HepG2 (cell line): Measurements from ENCODE around the gene CAMK1D. TPM values are rescaled to one million over a fixed set of nuclear protein-coding genes. Genes with fewer than 3 reads are reported as not detected.

Experiments
- ATAC-seq: fragments of 200-7000 bp; cut with Tn5 transposase; 3 replicates; pipeline ENCODE4 v1.9.1; 2020; ENCODE audit warnings: mild to moderate bottlenecking, moderate library complexity
- BruUV-seq: library from RNA; stranded (reverse); fragments of 400-500 nt; replicated peaks from 2 replicates; lab custom pipeline; 2021; lab: Mats Ljungman, UMichigan
- CTCF ChIA-PET: fragments of 300-600 bp; formaldehyde crosslinking; extraction: SDS; loops from one replicate; lab custom pipeline; 2021; ENCODE audit warnings: low total read pairs, inconsistent platforms, low intra/inter-chr PET ratio; lab: Yijun Ruan, JAX
- POLR2A ChIA-PET: fragments of 350-600 bp; sonication (Branson Sonifier 250); formaldehyde crosslinking; loops from one replicate; lab custom pipeline; 2020; ENCODE audit warnings: antibody characterized with exemption, inconsistent platforms; lab: Yijun Ruan, JAX
- DNase-seq: peaks from one replicate; pipeline ENCODE4 v3.0.0-alpha.2; 2015; ENCODE audit warnings: low spot score
- FAIRE-seq: peaks from 3 replicates; lab custom pipeline; 2011; peaks lifted over from hg19 to GRCh38; lab: Jason Lieb, UNC
- H2AFZ ChIP-seq: one replicate; pipeline ENCODE4 v1.6.1; 2011; ENCODE audit warnings: low read length, inconsistent platforms
- H3K27ac ChIP-seq: fragments of 300-600 bp; 3 replicates; pipeline ENCODE4 v1.8.0; 2011; ENCODE audit warnings: mixed run types, mild to moderate bottlenecking, mixed read lengths, low read length, inconsistent platforms; ENCODE audit not compliant: insufficient read depth; ENCODE audit errors: extremely low read length
- H3K27me3 ChIP-seq, 2 experiments: fragments of 200-600 bp in 1 of 2; 2 replicates in 1 of 2; 3 replicates in 1 of 2; pipeline versions ENCODE4 v1.6.0 to v1.8.0; 2011; ENCODE audit warnings: low read length in 2 of 2, mild to moderate bottlenecking in 2 of 2, moderate library complexity in 2 of 2, inconsistent platforms in 1 of 2; ENCODE audit not compliant: insufficient read depth in 2 of 2, control insufficient read depth in 1 of 2
- H3K36me3 ChIP-seq, 2 experiments: fragments of 200-600 bp in 1 of 2; replicated peaks in 1 of 2; 2 replicates in 1 of 2; 3 replicates in 1 of 2; pipeline versions ENCODE4 v1.5.1 to v1.8.0; 2011; ENCODE audit warnings: low read length in 2 of 2, inconsistent platforms in 1 of 2; ENCODE audit not compliant: insufficient read depth in 2 of 2, control insufficient read depth in 1 of 2
- H3K4me1 ChIP-seq: 2 replicates; pipeline ENCODE4 v1.5.1; 2012; ENCODE audit warnings: low read length, inconsistent platforms; ENCODE audit not compliant: insufficient read depth
- H3K4me2 ChIP-seq: 2 replicates; pipeline ENCODE4 v1.6.0; 2011; ENCODE audit warnings: low read depth, low read length, inconsistent platforms
- H3K4me3 ChIP-seq, 3 experiments: fragments of 200-600 bp in 1 of 3; sonication (generic), shearing (Covaris generic) in 1 of 3; replicated peaks in 1 of 3; 2 replicates each; pipeline ENCODE4 v1.5.1; 2011 to 2016; ENCODE audit warnings: low read length in 3 of 3, inconsistent platforms in 2 of 3, low read depth in 2 of 3, mild to moderate bottlenecking in 2 of 3, control low read depth in 1 of 3, mixed read lengths in 1 of 3; ENCODE audit not compliant: insufficient read depth in 1 of 3
- H3K79me2 ChIP-seq: one replicate; pipeline ENCODE4 v1.6.1; 2011; ENCODE audit warnings: low read length, inconsistent platforms; ENCODE audit not compliant: insufficient read depth
- H3K9ac ChIP-seq: 2 replicates; pipeline ENCODE4 v1.6.0; 2011; ENCODE audit warnings: mild to moderate bottlenecking, low read depth, low read length, inconsistent platforms; ENCODE audit not compliant: insufficient read depth
- H3K9me3 ChIP-seq: 2 replicates; pipeline ENCODE4 v1.5.1; 2012; ENCODE audit warnings: mild to moderate bottlenecking, low read length
- H4K20me1 ChIP-seq: 2 replicates; pipeline ENCODE4 v1.6.0; 2011; ENCODE audit warnings: inconsistent platforms, mild to moderate bottlenecking, low read length, moderate library complexity; ENCODE audit not compliant: insufficient read depth
- MAFG ChIP-seq: sonication (generic); formaldehyde crosslinking; IDR thresholded peaks from 2 replicates; pipeline ENCODE4 v1.5.1; 2020; ENCODE audit warnings: mild to moderate bottlenecking, missing genetic modification reagents
- MTF1 ChIP-seq: sonication (generic); formaldehyde crosslinking; IDR thresholded peaks from 2 replicates; pipeline ENCODE4 v1.5.0; 2020; ENCODE audit warnings: missing genetic modification reagents
- NFIB ChIP-seq: sonication (generic); formaldehyde crosslinking; IDR thresholded peaks from 2 replicates; pipeline ENCODE4 v1.9.0; 2021; ENCODE audit warnings: missing genetic modification reagents, mild to moderate bottlenecking, borderline replicate concordance
- NFKB2 ChIP-seq: sonication (generic); formaldehyde crosslinking; IDR thresholded peaks from 2 replicates; pipeline ENCODE4 v1.4.0; 2020; ENCODE audit warnings: missing genetic modification reagents, borderline replicate concordance
- NFKBIZ ChIP-seq: IDR thresholded peaks from 2 replicates; pipeline ENCODE4 v1.6.1; 2018; ENCODE audit warnings: missing genetic modification reagents, missing compliant biosample characterization
- NR2F6 ChIP-seq, 2 experiments: IDR thresholded peaks; 2 replicates each; pipeline ENCODE4 v1.6.1; 2016; ENCODE audit warnings: antibody characterized with exemption in 1 of 2, mild to moderate bottlenecking in 1 of 2
- PCBP2 ChIP-seq: fragments of 200-400 bp; formaldehyde crosslinking; optimal IDR thresholded peaks from 2 replicates; pipeline ENCODE3; 2018; ENCODE audit warnings: low read length, low read depth; ENCODE audit not compliant: poor library complexity, severe bottlenecking
- RNF2 ChIP-seq: fragments of 450-650 bp; conservative IDR thresholded peaks from 2 replicates; pipeline ENCODE4 v1.6.1; 2016; ENCODE audit warnings: low read depth
- SAP130 ChIP-seq: IDR thresholded peaks from 2 replicates; pipeline ENCODE4 v1.6.1; 2016; ENCODE audit warnings: low read depth
- SKIL ChIP-seq: sonication (generic); formaldehyde crosslinking; IDR thresholded peaks from 2 replicates; pipeline ENCODE4 v1.8.0; 2022; ENCODE audit warnings: missing genetic modification reagents, mild to moderate bottlenecking, moderate library complexity, borderline replicate concordance
- TFAP4 ChIP-seq: sonication (generic); IDR thresholded peaks from 2 replicates; pipeline ENCODE4 v1.6.1; 2016; ENCODE audit warnings: low read depth, borderline replicate concordance
- ZFYVE20 ChIP-seq: sonication (generic); formaldehyde crosslinking; IDR thresholded peaks from 2 replicates; pipeline ENCODE4 v1.8.0; 2023; ENCODE audit warnings: low read depth, mild to moderate bottlenecking, moderate library complexity, missing genetic modification reagents, borderline replicate concordance
- ZNF292 ChIP-seq: sonication (generic); formaldehyde crosslinking; IDR thresholded peaks from 2 replicates; pipeline ENCODE4 v1.8.1; 2022; ENCODE audit warnings: mild to moderate bottlenecking, low read depth, missing genetic modification reagents, borderline replicate concordance
- ZNF572 ChIP-seq: sonication (generic); formaldehyde crosslinking; IDR thresholded peaks from 2 replicates; pipeline ENCODE4 v1.5.1; 2020; ENCODE audit warnings: mild to moderate bottlenecking, missing genetic modification reagents
- WGBS: methylation state at CpG from one replicate; pipeline ENCODE4 v1.1.6; 2017; ENCODE audit warnings: low lambda C conversion rate; 5-methylcytosine and 5-hydroxymethylcytosine counted together
- in situ Hi-C: cut with HindIII; loops from 2 replicates; pipeline ENCODE4 v1.10.0; 2017; ENCODE audit warnings: low pct_unique_long_range_greater_than_20kb; ENCODE audit not compliant: extremely low pct_ligation_motif_present
- intact Hi-C: fragments of 100-400 bp; cut with micrococcal nuclease; formaldehyde crosslinking; loops from one replicate; pipeline ENCODE4 v1.10.0; 2022; ENCODE audit not compliant: unreplicated experiment
- polyA plus RNA-seq, 8 experiments: library from polyadenylated mRNA; depleted of rRNA in 3 of 8; stranded (reverse) in 7 of 8; unstranded in 1 of 8; fragments of >200 nt; fragmentation: Illumina TruSeq in 4 of 8; extraction: Trizol in 4 of 8; gene quantifications; 2 replicates each; pipeline versions ENCODE4 v1.2.1 to v1.2.3, GENCODE V29; 2011 to 2016; ENCODE audit warnings: low read depth in 4 of 8, missing spikeins in 1 of 8, mixed read lengths in 1 of 8; ENCODE audit not compliant: insufficient read depth in 1 of 8
- total RNA-seq, 5 experiments: library from RNA; depleted of rRNA; stranded (reverse); fragments of >200 nt; fragmentation: Illumina TruSeq; extraction: Trizol; gene quantifications; 2 replicates each; pipeline ENCODE4 v1.2.3, GENCODE V29; 2016; ENCODE audit warnings: low read depth in 1 of 5

CAMK1D gene
- total and polyA plus RNA-seq, 2 of the 13 experiments (the other 11 are each of a cell fraction or from before 2014, with no cell fraction given), result under 0.01 TPM; not detected in 1

DNA sequence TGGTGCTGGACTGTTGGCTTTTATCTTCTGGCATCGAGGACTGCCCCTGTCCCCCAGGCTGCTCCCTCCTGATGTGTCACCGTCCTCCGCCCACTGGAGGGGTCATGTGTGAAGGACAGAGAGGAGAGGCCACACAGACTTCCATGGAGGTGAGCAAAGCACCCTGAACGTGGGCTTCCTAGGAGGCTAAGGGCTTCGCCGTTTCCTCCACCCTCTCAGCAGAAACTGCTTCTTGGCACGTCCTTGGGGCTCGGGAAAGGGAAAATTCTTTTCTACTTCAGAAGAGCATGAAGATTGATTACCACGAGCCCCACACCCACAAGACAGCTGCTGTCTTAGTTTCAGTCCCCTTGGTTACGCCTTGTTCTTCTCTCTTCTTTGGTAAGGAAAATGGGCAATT, 433.9 kb downstream of the CAMK1D start:
- Histone ChIP-seq H3K9me3 (no peaks in the 10 kb centered on the region), H3K9ac (no peak overlapping the region), H3K4me2 (no peak overlapping the region), H3K27ac (no peak overlapping the region), H3K27me3 (peaks cover 0 to under 1% of the 10 kb centered on the region in 2 experiments; a peak in 1 of 5 replicates), H3K4me3 (no peak overlapping the region), H3K4me1 (no peaks in the 10 kb centered on the region), H2AFZ (no peak overlapping the region), H4K20me1 (no peaks in the 10 kb centered on the region), H3K36me3 (no peaks in the 10 kb centered on the region), H3K79me2 (no peaks in the 10 kb centered on the region)
- no TSS peak for BruUV-seq
- in situ Hi-C loops (no loop called here), intact Hi-C loops (no loop called here)
- CTCF ChIA-PET, result no interaction called here
- no peak for DNase-seq
- ATAC-seq, result no peak
- no peak for TF ChIP-seq NR2F6 (IDR thresholded peaks at IDR 0.05)
- no peak for TF ChIP-seq NR2F6 (CRISPR knock-in tag; IDR thresholded peaks at IDR 0.05)
- no peak for TF ChIP-seq ZFYVE20
- TF ChIP-seq ZNF572, result no peak
- TF ChIP-seq TFAP4, result no peak
- no peak for TF ChIP-seq NFIB (CRISPR knock-in tag)
- TF ChIP-seq NFKBIZ (CRISPR knock-in tag), result no peak
- no peak for FAIRE-seq
- 78% methylated on average over 10 of the region's 10 CpGs for WGBS
- POLR2A ChIA-PET, result no interaction called here

- H3K4me2 ChIP-seq, result no peak overlapping the region
- intact Hi-C loops, result no loop called here
- in situ Hi-C loops, result no loop called here
- no peak overlapping the region for H3K9ac ChIP-seq
- H3K27me3 ChIP-seq, result 0 out of 5 replicates have a peak, but pooled peaks cover 0 to 1% of the 10 kb centered on the region in 2 experiments
- no peaks in the 10 kb centered on the region for H3K4me1 ChIP-seq
- CTCF ChIA-PET, result no interaction called here
- no peak overlapping the region for H2AFZ ChIP-seq
- TF ChIP-seq ZNF292 (CRISPR knock-in tag) (no peak), RNF2 (no peak), PCBP2 (no peak), MTF1 (CRISPR knock-in tag) (no peak), MAFG (CRISPR knock-in tag) (no peak), ZFYVE20 (no peak), SAP130 (no peak), SKIL (CRISPR knock-in tag) (no peak), NFKB2 (CRISPR knock-in tag) (no peak)
- WGBS, result 29% methylated on average over 6 of the region's 6 CpGs
- ATAC-seq (no peak), DNase-seq (no peak), FAIRE-seq (no peak)
- no TSS peak for BruUV-seq
- POLR2A ChIA-PET, result no interaction called here
- H3K79me2 ChIP-seq, result no peaks in the 10 kb centered on the region
- no peaks in the 10 kb centered on the region for H4K20me1 ChIP-seq
- no peak overlapping the region for H3K4me3 ChIP-seq
- no peaks in the 10 kb centered on the region for H3K9me3 ChIP-seq
- no peaks in the 10 kb centered on the region for H3K36me3 ChIP-seq
- H3K27ac ChIP-seq, result no peak overlapping the region
Measured at GRCh38 chr10:12784646-12785045, 435.3 kb downstream of the CAMK1D start.
